ENCODE results near the gene RPL13. TPM values are rescaled to one million over a fixed set of nuclear protein-coding genes. Genes with fewer than 3 reads are reported as not detected.

Gene RPL13
- total and polyA plus RNA-seq, 9 of the 15 experiments (the other 6 are each of a cell fraction or from before 2014, with no cell fraction given) = 227 to 6,042 (median 1,633) TPM

DNA sequence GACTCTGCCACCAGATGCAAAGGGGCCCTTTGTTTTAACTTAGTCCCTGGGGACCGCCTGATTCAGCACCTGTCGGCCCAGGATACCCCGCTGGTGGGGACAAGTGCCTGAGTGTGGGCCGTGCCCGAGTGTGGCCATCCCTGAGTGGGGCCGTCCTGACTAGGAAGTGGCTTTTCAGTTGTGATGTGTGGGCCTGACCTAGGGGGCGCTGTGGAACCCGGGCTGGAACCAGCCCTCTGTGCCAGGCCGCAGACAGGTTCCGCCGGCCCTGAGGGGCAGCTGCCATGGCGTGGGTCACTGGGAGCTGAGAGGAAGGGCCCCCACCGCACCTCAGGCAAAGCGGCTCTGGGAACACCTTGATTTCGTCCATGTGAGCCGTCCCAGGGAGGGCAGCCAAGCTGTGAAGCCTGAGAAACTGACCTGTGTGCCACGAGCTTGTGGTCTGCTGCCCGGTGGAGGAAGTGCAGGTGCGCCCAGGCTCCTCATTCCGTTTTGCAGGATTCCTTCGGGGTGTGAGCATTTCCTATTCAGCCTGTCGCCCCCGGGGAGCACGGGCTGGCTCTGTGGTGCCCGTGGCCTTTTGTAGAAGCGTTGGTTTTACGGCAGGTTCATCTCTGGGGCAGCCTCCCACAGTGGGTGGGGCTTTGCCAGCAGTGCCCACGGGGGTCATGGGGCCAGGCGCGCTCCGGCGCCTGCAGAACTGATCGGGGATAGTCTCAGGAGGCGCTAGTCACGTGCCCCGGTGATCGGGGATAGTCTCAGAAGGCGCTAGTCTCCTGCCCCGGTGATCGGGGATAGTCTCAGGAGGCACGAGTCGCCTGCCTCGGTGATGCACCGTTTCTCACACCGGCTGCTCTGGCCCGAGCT, 5.3 kb downstream of the RPL13 start:
- peak; percentile 58 for ATAC-seq
- H3K4me3 ChIP-seq = peak overlapping the region; percentile 7; the same call in 1 of the 2 replicates
- 0 out of 2 replicates have a peak, but pooled peaks cover 2% of the 10 kb centered on the region for H3K9me3 ChIP-seq (replicated peaks; ENCODE audit: control insufficient read depth, insufficient read depth, low read depth, low read length)
- no peaks in the 10 kb centered on the region; a peak in 1 of 5 replicates for H3K27me3 ChIP-seq (ENCODE audit: control insufficient read depth in 2 of 2, insufficient read depth in 2 of 2, low read length in 2 of 2)
- H2AFZ ChIP-seq (ENCODE audit: low read depth, low read length) = peak overlapping the region; percentile 10; the same call in 1 of the 2 replicates
- peak overlapping the region; percentile 21; the same call in 1 of the 3 replicates for H3K27ac ChIP-seq (ENCODE audit: extremely low read depth, low read depth, low read length)
- peaks cover 40% of the 10 kb centered on the region for H3K36me3 ChIP-seq (ENCODE audit: control insufficient read depth, insufficient read depth, low read length)
- CTCF ChIA-PET (ENCODE audit: low intra/inter-chr PET ratio) = no interaction called here
- peak overlapping the region; percentile 17 to 90; a peak in 3 of 4 replicates for H3K9ac ChIP-seq (ENCODE audit: insufficient read depth in 1 of 2, low read depth in 2 of 2, low read length in 2 of 2)
- peak overlapping the region; percentile 99 for H3K4me2 ChIP-seq (ENCODE audit: insufficient read depth, low read length)
- FAIRE-seq = no peak
- H3K79me2 ChIP-seq (ENCODE audit: control insufficient read depth, insufficient read depth, low read length) = peaks cover 39% of the 10 kb centered on the region
- no TSS peak for BruUV-seq (replicated peaks)
- 1% methylated on average over 46 of the region's 46 CpGs for WGBS (ENCODE audit: insufficient coverage, low coverage, missing lambda C conversion rate)
- in situ Hi-C loops (cut with MboI) (no loop called here), intact Hi-C loops (cut with micrococcal nuclease) (loop anchor here (10.0 kb wide), 1 partner anchor 761 kb away; the partner anchor contains the start of gene CDT1)
- peaks cover 6% of the 10 kb centered on the region for H3K9me1 ChIP-seq (ENCODE audit: control insufficient read depth, insufficient read depth, low read length)
- H4K20me1 ChIP-seq (replicated peaks; ENCODE audit: control insufficient read depth, insufficient read depth, low read length) = peaks cover 60% of the 10 kb centered on the region
- peak; percentile 59 to 81 (median 61) for DNase-seq (ENCODE audit: extremely low read depth in 1 of 4, low spot score in 3 of 4)
- H3K4me1 ChIP-seq (replicated peaks in 1 of 2; ENCODE audit: control insufficient read depth in 2 of 2, insufficient read depth in 2 of 2, low read length in 2 of 2) = peaks cover 39 to 65% of the 10 kb centered on the region in 2 experiments
- POLR2A ChIA-PET = interaction anchor here (0.5 to 2.7 kb wide), 10 partner anchors 8 to 1925 kb away, joined by 3 to 15 read pairs (median 4); partner anchors contain the start of genes CPNE7 and VPS9D1
- TF ChIP-seq EGR1 (conservative IDR thresholded peaks at IDR 0.05) = no peak
- TF ChIP-seq, protein P1, sequence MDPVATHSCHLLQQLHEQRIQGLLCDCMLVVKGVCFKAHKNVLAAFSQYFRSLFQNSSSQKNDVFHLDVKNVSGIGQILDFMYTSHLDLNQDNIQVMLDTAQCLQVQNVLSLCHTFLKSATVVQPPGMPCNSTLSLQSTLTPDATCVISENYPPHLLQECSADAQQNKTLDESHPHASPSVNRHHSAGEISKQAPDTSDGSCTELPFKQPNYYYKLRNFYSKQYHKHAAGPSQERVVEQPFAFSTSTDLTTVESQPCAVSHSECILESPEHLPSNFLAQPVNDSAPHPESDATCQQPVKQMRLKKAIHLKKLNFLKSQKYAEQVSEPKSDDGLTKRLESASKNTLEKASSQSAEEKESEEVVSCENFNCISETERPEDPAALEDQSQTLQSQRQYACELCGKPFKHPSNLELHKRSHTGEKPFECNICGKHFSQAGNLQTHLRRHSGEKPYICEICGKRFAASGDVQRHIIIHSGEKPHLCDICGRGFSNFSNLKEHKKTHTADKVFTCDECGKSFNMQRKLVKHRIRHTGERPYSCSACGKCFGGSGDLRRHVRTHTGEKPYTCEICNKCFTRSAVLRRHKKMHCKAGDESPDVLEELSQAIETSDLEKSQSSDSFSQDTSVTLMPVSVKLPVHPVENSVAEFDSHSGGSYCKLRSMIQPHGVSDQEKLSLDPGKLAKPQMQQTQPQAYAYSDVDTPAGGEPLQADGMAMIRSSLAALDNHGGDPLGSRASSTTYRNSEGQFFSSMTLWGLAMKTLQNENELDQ (CRISPR knock-in tag; IDR thresholded peaks at IDR 0.05; ENCODE audit: borderline replicate concordance) = no peak
- TF ChIP-seq RUNX1 (IDR thresholded peaks at IDR 0.05; ENCODE audit: low read depth) = no peak
- TF ChIP-seq, protein P2, sequence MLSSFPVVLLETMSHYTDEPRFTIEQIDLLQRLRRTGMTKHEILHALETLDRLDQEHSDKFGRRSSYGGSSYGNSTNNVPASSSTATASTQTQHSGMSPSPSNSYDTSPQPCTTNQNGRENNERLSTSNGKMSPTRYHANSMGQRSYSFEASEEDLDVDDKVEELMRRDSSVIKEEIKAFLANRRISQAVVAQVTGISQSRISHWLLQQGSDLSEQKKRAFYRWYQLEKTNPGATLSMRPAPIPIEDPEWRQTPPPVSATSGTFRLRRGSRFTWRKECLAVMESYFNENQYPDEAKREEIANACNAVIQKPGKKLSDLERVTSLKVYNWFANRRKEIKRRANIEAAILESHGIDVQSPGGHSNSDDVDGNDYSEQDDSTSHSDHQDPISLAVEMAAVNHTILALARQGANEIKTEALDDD (IDR thresholded peaks at IDR 0.05) = peak; percentile 88
- TF ChIP-seq, protein P3, sequence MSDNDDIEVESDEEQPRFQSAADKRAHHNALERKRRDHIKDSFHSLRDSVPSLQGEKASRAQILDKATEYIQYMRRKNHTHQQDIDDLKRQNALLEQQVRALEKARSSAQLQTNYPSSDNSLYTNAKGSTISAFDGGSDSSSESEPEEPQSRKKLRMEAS (CRISPR knock-in tag; IDR thresholded peaks at IDR 0.05) = no peak
- TF ChIP-seq, protein P4, sequence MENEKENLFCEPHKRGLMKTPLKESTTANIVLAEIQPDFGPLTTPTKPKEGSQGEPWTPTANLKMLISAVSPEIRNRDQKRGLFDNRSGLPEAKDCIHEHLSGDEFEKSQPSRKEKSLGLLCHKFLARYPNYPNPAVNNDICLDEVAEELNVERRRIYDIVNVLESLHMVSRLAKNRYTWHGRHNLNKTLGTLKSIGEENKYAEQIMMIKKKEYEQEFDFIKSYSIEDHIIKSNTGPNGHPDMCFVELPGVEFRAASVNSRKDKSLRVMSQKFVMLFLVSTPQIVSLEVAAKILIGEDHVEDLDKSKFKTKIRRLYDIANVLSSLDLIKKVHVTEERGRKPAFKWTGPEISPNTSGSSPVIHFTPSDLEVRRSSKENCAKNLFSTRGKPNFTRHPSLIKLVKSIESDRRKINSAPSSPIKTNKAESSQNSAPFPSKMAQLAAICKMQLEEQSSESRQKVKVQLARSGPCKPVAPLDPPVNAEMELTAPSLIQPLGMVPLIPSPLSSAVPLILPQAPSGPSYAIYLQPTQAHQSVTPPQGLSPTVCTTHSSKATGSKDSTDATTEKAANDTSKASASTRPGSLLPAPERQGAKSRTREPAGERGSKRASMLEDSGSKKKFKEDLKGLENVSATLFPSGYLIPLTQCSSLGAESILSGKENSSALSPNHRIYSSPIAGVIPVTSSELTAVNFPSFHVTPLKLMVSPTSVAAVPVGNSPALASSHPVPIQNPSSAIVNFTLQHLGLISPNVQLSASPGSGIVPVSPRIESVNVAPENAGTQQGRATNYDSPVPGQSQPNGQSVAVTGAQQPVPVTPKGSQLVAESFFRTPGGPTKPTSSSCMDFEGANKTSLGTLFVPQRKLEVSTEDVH (IDR thresholded peaks at IDR 0.05; ENCODE audit: low read depth, partially characterized antibody) = no peak
- TF ChIP-seq KLF13 (tag; IDR thresholded peaks at IDR 0.05; ENCODE audit: borderline replicate concordance, low read depth) = no peak
- no peak for TF ChIP-seq EHMT2 (IDR thresholded peaks at IDR 0.05)
- no peak for TF ChIP-seq ZNF780A (CRISPR knock-in tag; IDR thresholded peaks at IDR 0.05)
- TF ChIP-seq GATA2 (CRISPR knock-in tag; IDR thresholded peaks at IDR 0.05) = no peak
- no peak for TF ChIP-seq RFX7 (CRISPR knock-in tag; IDR thresholded peaks at IDR 0.05)
